Transverse colon (tissue), 4 donors: ENCODE results near the gene ZNF519. TPM values are rescaled to one million over a fixed set of nuclear protein-coding genes. Genes with fewer than 3 reads are reported as not detected.

Experiments used
- DNase-seq: peaks from one replicate; pipeline ENCODE4 v3.0.0-alpha.2; 2019
- H3K27ac ChIP-seq, 4 donors: fragments of 200-600 bp; sonication (generic); 2 replicates each; pipeline ENCODE4 v1.5.1; 2016 to 2018; ENCODE audit warnings: inconsistent platforms in 4 of 4
- H3K27me3 ChIP-seq: fragments of 200-600 bp; sonication (generic); 2 replicates; pipeline ENCODE4 v1.5.1; 2017; ENCODE audit warnings: inconsistent platforms
- H3K36me3 ChIP-seq, 4 donors: fragments of 200-600 bp; sonication (generic); 2 replicates each; pipeline ENCODE4 v1.5.1; 2017 to 2019; ENCODE audit warnings: inconsistent platforms in 4 of 4
- H3K4me1 ChIP-seq, 4 donors: fragments of 200-600 bp; sonication (generic); 2 replicates each; pipeline ENCODE4 v1.5.1; 2017 to 2020; ENCODE audit warnings: inconsistent platforms in 4 of 4
- H3K4me3 ChIP-seq, 4 donors: fragments of 200-600 bp; sonication (generic); 1 replicate in 1 of 4; 2 replicates in 3 of 4; pipeline versions ENCODE4 v1.5.1 to v1.6.1; 2017 to 2019; ENCODE audit warnings: inconsistent platforms in 4 of 4
- H3K9me3 ChIP-seq, 2 donors: fragments of 200-600 bp; sonication (generic); 2 replicates each; pipeline ENCODE4 v1.5.1; 2017 to 2019; ENCODE audit warnings: inconsistent platforms in 2 of 2
- EP300 ChIP-seq: sonication (generic); formaldehyde crosslinking; IDR thresholded peaks from one replicate; pipeline ENCODE4 v1.6.1; 2017; ENCODE audit warnings: antibody characterized with exemption, low read depth
- POLR2A ChIP-seq: fragments of 450-650 bp; IDR thresholded peaks from one replicate; pipeline ENCODE4 v1.6.1; 2016; ENCODE audit warnings: antibody characterized with exemption, mild to moderate bottlenecking, moderate library complexity
- POLR2AphosphoS5 ChIP-seq, 3 donors: sonication (generic); formaldehyde crosslinking; IDR thresholded peaks; one replicate each; pipeline ENCODE4 v1.6.1; 2016; ENCODE audit warnings: antibody characterized with exemption in 3 of 3
- WGBS, 2 donors: methylation state at CpG; one replicate each; pipeline ENCODE4 v1.1.5; 2018; ENCODE audit warnings: low coverage in 1 of 2; 5-methylcytosine and 5-hydroxymethylcytosine counted together
- in situ Hi-C, 4 donors: fragments of 200-750 bp; cut with MboI; loops; one replicate each; pipeline versions ENCODE4 v1.15.0 to v1.15.1; 2017; ENCODE audit warnings: low sequenced_read_pairs in 3 of 4, low pct_ligation_motif_present in 1 of 4, low pct_unique_long_range_greater_than_20kb in 1 of 4
- intact Hi-C: fragments of 100-400 bp; cut with DNase I; formaldehyde crosslinking; loops from one replicate; pipeline ENCODE4 v1.15.1; 2023; ENCODE audit warnings: low total_unique reads
- total RNA-seq, 4 donors: library from RNA; depleted of rRNA; stranded (reverse); fragments of >200 nt; gene quantifications; one replicate each; pipeline ENCODE4 v1.1.0, GENCODE V29; 2016
- TF ChIP-seq, protein P1 (sequence below), 5 experiments: fragments of 200-600 bp in 3 of 5; fragments of 450-650 bp in 2 of 5; sonication (generic) in 3 of 5; IDR thresholded peaks; 1 replicate in 2 of 5; 2 replicates in 3 of 5; pipeline ENCODE4 v1.5.1; 2016 to 2017; ENCODE audit warnings: antibody characterized with exemption in 5 of 5, inconsistent platforms in 3 of 5, mild to moderate bottlenecking in 2 of 5, moderate library complexity in 1 of 5

The ZNF519 gene
- total RNA-seq, 4 donors from 2014 or later, result 1.2 to 15.3 (median 4.5) TPM

DNA sequence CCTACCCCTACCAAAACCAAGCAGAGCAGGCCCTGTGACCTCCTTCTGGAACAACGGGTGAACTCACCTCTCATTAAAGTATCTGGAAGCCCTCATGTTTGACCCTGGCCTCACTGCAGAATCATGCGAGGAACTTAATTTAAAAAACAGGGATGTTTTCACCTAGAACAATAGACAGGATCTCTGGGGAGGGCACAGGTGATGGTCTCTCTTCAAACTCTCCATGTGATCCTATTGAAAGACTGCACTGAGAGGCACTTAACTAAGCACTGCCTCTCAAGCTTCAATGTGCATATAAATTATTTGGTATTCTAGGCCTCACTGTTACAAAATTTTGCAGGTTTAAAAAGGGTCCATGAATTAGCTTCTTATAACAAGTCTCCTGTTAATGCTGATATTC is 7.5 kb downstream of the ZNF519 start:
- DNase-seq, result no peak
- H3K4me1 ChIP-seq, result no peaks in the 10 kb centered on the region
- in situ Hi-C loops, result loop anchor here in 1 of 4 donors (25.0 kb wide), 1 partner anchor 287 kb away; no protein-coding TSS in a partner anchor
- no peaks in the 10 kb centered on the region for H3K27me3 ChIP-seq
- no peak overlapping the region for H3K27ac ChIP-seq
- TF ChIP-seq POLR2A, result no peak
- no peak for TF ChIP-seq EP300
- no peak for TF ChIP-seq POLR2AphosphoS5 (IDR thresholded peaks at IDR 0.05)
- TF ChIP-seq, protein P1, sequence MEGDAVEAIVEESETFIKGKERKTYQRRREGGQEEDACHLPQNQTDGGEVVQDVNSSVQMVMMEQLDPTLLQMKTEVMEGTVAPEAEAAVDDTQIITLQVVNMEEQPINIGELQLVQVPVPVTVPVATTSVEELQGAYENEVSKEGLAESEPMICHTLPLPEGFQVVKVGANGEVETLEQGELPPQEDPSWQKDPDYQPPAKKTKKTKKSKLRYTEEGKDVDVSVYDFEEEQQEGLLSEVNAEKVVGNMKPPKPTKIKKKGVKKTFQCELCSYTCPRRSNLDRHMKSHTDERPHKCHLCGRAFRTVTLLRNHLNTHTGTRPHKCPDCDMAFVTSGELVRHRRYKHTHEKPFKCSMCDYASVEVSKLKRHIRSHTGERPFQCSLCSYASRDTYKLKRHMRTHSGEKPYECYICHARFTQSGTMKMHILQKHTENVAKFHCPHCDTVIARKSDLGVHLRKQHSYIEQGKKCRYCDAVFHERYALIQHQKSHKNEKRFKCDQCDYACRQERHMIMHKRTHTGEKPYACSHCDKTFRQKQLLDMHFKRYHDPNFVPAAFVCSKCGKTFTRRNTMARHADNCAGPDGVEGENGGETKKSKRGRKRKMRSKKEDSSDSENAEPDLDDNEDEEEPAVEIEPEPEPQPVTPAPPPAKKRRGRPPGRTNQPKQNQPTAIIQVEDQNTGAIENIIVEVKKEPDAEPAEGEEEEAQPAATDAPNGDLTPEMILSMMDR (IDR thresholded peaks at IDR 0.05), result no peak
- H3K9me3 ChIP-seq, result no peaks in the 10 kb centered on the region
- no peak overlapping the region for H3K4me3 ChIP-seq
- H3K36me3 ChIP-seq, result no peaks in the 10 kb centered on the region
- intact Hi-C loops, result no loop called here
- WGBS, 2 donors, result 72 to 74% methylated on average over 2 of the region's 2 CpGs

DNA sequence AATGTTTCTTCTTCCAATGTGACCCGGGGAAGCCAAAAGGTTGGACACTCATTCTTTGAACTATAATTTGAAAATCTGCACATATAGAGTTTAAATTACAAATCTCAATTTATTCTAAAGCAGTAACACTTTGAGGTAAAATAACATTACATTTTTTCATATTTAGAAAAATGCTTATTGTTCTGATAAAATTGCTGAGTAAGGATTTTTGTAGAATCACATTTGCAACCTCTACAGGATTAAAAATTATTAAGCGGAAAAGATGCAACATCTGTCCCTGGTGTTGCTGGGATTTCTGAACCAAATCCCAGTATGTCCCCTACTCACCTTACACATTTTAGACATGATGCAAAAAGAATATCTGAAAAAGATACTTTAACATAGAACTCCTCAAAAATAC is 10.1 kb downstream of the ZNF519 start:
- Histone ChIP-seq H3K9me3 (no peaks in the 10 kb centered on the region), H3K4me3 (no peak overlapping the region), H3K27ac (no peak overlapping the region), H3K4me1 (no peaks in the 10 kb centered on the region), H3K27me3 (no peaks in the 10 kb centered on the region), H3K36me3 (no peaks in the 10 kb centered on the region)
- TF ChIP-seq POLR2AphosphoS5 (IDR thresholded peaks at IDR 0.05) (no peak), POLR2A (no peak), EP300 (no peak)
- TF ChIP-seq, protein P1 (IDR thresholded peaks at IDR 0.05), result no peak
- intact Hi-C loops (no loop called here), in situ Hi-C loops (loop anchor here in 1 of 4 donors (25.0 kb wide), 1 partner anchor 285 kb away; no protein-coding TSS in a partner anchor)
- DNase-seq, result no peak
- WGBS, 2 donors, result 92 to 99% methylated on average over 2 of the region's 2 CpGs

- no peak overlapping the region for H3K4me3 ChIP-seq
- H3K9me3 ChIP-seq, result peaks cover 0 to 7% of the 10 kb centered on the region in 2 donors
- no peak for DNase-seq
- intact Hi-C loops, result no loop called here
- TF ChIP-seq EP300, result no peak
- TF ChIP-seq, protein P1 (IDR thresholded peaks at IDR 0.05), result no peak
- TF ChIP-seq POLR2AphosphoS5 (IDR thresholded peaks at IDR 0.05), result no peak
- TF ChIP-seq POLR2A, result no peak
- no peaks in the 10 kb centered on the region for H3K4me1 ChIP-seq
- H3K27me3 ChIP-seq, result no peaks in the 10 kb centered on the region
- in situ Hi-C loops, result loop anchor here in 1 of 4 donors (25.0 kb wide), 1 partner anchor 284 kb away; no protein-coding TSS in a partner anchor
- H3K27ac ChIP-seq, result no peak overlapping the region
- H3K36me3 ChIP-seq, result no peaks in the 10 kb centered on the region
Measured at GRCh38 chr18:14120926-14121325, 11.3 kb downstream of the ZNF519 start.

DNA sequence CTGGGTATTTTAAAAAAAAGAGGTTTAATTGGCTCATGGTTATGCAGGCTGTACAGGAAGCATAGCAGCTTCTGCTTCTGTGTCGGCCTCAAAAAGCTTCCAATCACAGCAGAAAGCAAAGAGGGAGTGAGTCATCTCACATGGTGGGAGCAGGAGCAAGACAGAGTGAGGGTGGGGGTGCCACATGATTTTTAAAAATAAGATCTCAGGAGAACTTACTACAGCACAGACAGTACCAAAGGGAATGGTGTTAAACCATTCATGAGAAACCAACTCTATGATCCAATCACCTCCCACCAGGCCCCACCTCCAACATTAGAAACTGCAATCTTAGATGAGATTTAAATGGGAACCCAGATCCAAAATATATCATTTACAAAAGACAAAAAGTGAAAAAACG is 14.6 kb downstream of the ZNF519 start:
- TF ChIP-seq, protein P1 (IDR thresholded peaks at IDR 0.05), result no peak
- TF ChIP-seq POLR2AphosphoS5 (IDR thresholded peaks at IDR 0.05), result no peak
- no peak for TF ChIP-seq POLR2A
- TF ChIP-seq EP300, result no peak
- Histone ChIP-seq H3K4me1 (no peaks in the 10 kb centered on the region), H3K9me3 (peaks cover 10 to 11% of the 10 kb centered on the region in 2 donors), H3K4me3 (no peak overlapping the region), H3K27me3 (no peaks in the 10 kb centered on the region), H3K36me3 (no peaks in the 10 kb centered on the region), H3K27ac (no peak overlapping the region)
- 86 to 100% methylated on average over 1 to 2 of the region's 2 CpGs for WGBS, 2 donors
- DNase-seq, result no peak
- in situ Hi-C loops, result loop anchor here in 1 of 4 donors (25.0 kb wide), 1 partner anchor 280 kb away; no protein-coding TSS in a partner anchor
- intact Hi-C loops, result no loop called here
